Lung (tissue), 12 donors: ENCODE results near the gene CDC5L. TPM values are rescaled to one million over a fixed set of nuclear protein-coding genes. Genes with fewer than 3 reads are reported as not detected.

Source experiments
- ATAC-seq: fragments of 200-7000 bp; cut with Tn5 transposase; one replicate; pipeline ENCODE4 v1.9.1; 2020; ENCODE audit warnings: moderate number of reproducible peaks; ENCODE audit not compliant: insufficient read depth, low FRiP score
- DNase-seq, 3 donors: peaks; one replicate each; pipeline ENCODE4 v3.0.0-alpha.2; 2013 to 2017
- H3K27ac ChIP-seq, 2 donors: one replicate each; pipeline ENCODE4 v1.5.1; 2013; ENCODE audit warnings: mild to moderate bottlenecking in 2 of 2, moderate library complexity in 2 of 2, control low read depth in 1 of 2, inconsistent platforms in 1 of 2, low read depth in 1 of 2, low read length in 1 of 2
- H3K27me3 ChIP-seq, 3 donors: one replicate each; pipeline ENCODE4 v1.5.1; 2013; ENCODE audit warnings: low read length in 2 of 3; ENCODE audit not compliant: control insufficient read depth in 3 of 3, insufficient read depth in 3 of 3
- H3K36me3 ChIP-seq, 4 donors: one replicate each; pipeline ENCODE4 v1.5.1; 2013; ENCODE audit warnings: low read length in 4 of 4, mild to moderate bottlenecking in 1 of 4, moderate library complexity in 1 of 4; ENCODE audit not compliant: control insufficient read depth in 4 of 4, insufficient read depth in 4 of 4
- H3K4me1 ChIP-seq, 5 donors: one replicate each; pipeline ENCODE4 v1.5.1; 2013; ENCODE audit warnings: low read length in 5 of 5, mild to moderate bottlenecking in 2 of 5, moderate library complexity in 1 of 5; ENCODE audit not compliant: control insufficient read depth in 5 of 5, insufficient read depth in 5 of 5
- H3K4me3 ChIP-seq: one replicate; pipeline ENCODE4 v1.5.1; 2013; ENCODE audit warnings: mild to moderate bottlenecking, control low read depth, moderate library complexity
- H3K9ac ChIP-seq, 2 donors: one replicate each; pipeline ENCODE4 v1.5.1; 2013; ENCODE audit warnings: low read length in 2 of 2, control low read depth in 1 of 2; ENCODE audit not compliant: insufficient read depth in 1 of 2
- H3K9me3 ChIP-seq, 4 donors: one replicate each; pipeline ENCODE4 v1.5.1; 2013; ENCODE audit warnings: low read length in 3 of 4, mild to moderate bottlenecking in 1 of 4, moderate library complexity in 1 of 4; ENCODE audit not compliant: control insufficient read depth in 4 of 4, insufficient read depth in 3 of 4
- CTCF ChIP-seq: IDR thresholded peaks from 2 replicates; pipeline ENCODE4 v1.5.1; 2012; ENCODE audit warnings: mild to moderate bottlenecking; ENCODE audit errors: control extremely low read depth, extremely low read depth
- WGBS, 2 donors: extraction: QIAGEN DNeasy Blood & Tissue Kit; methylation state at CpG; one replicate each; pipeline ENCODE4 v1.1.7; 2013; 5-methylcytosine and 5-hydroxymethylcytosine counted together
- polyA plus RNA-seq, 2 donors: library from polyadenylated mRNA; stranded (reverse); fragments of 200-250 nt; gene quantifications; one replicate each; pipeline ENCODE4 v1.2.1, GENCODE V29; 2013
- total RNA-seq, 2 donors: library from RNA; depleted of rRNA in 1 of 2; stranded (reverse); fragments of >200 nt in 1 of 2; gene quantifications; one replicate each; pipeline ENCODE4 v1.2.1, GENCODE V29; 2014 to 2021
- donor health status: control.
- donor health status: control.
- donor health status: Bipolar disorder and iron deficiency.
- donor health status: healthy.
- donor health status: DM: yes; HTN: yes; CAD: no.

CDC5L gene
- total and polyA plus RNA-seq, 4 donors = 5.1 to 26.8 (median 11.3) TPM

- H3K9ac ChIP-seq = no peak overlapping the region
- H3K27me3 ChIP-seq = no peaks in the 10 kb centered on the region
- WGBS, 2 donors = 79 to 87% methylated on average over 3 of the region's 3 CpGs
- H3K27ac ChIP-seq = no peak overlapping the region
- no peaks in the 10 kb centered on the region for H3K4me1 ChIP-seq
- DNase-seq = no peak
- no peak overlapping the region for H3K4me3 ChIP-seq
- no peaks in the 10 kb centered on the region for H3K36me3 ChIP-seq
- no peak for ATAC-seq
- peaks cover 0 to 3% (median 0%) of the 10 kb centered on the region in 4 donors for H3K9me3 ChIP-seq
- no peak for TF ChIP-seq CTCF
Observed at GRCh38 chr6:44359973-44360372, 27.5 kb upstream of the CDC5L start.

- 79 to 89% methylated on average over 6 of the region's 6 CpGs for WGBS, 2 donors
- TF ChIP-seq CTCF = no peak
- H3K27me3 ChIP-seq = no peaks in the 10 kb centered on the region
- DNase-seq (no peak), ATAC-seq (no peak)
- no peak overlapping the region for H3K27ac ChIP-seq
- no peak overlapping the region for H3K9ac ChIP-seq
- H3K9me3 ChIP-seq = no peaks in the 10 kb centered on the region
- no peaks in the 10 kb centered on the region for H3K36me3 ChIP-seq
- H3K4me3 ChIP-seq = no peak overlapping the region
- no peaks in the 10 kb centered on the region for H3K4me1 ChIP-seq
Observed at GRCh38 chr6:44361947-44362346, 25.6 kb upstream of the CDC5L start.

- Histone ChIP-seq H3K9me3 (no peaks in the 10 kb centered on the region), H3K27ac (no peak overlapping the region), H3K27me3 (no peaks in the 10 kb centered on the region), H3K4me1 (no peaks in the 10 kb centered on the region), H3K4me3 (no peak overlapping the region), H3K9ac (no peak overlapping the region), H3K36me3 (no peaks in the 10 kb centered on the region)
- no peak for DNase-seq
- no peak for ATAC-seq
- WGBS, 2 donors = 93 to 100% methylated on average over 3 of the region's 3 CpGs
- TF ChIP-seq CTCF = no peak
Observed at GRCh38 chr6:44363377-44363926, 24.1 kb upstream of the CDC5L start.

GRCh38 chr6:44366781-44367180 lies 20.7 kb upstream of the CDC5L start:
- ATAC-seq (no peak), DNase-seq (no peak)
- Histone ChIP-seq H3K27ac (no peak overlapping the region), H3K36me3 (no peaks in the 10 kb centered on the region), H3K4me3 (no peak overlapping the region), H3K9me3 (no peaks in the 10 kb centered on the region), H3K27me3 (no peaks in the 10 kb centered on the region), H3K9ac (no peak overlapping the region), H3K4me1 (no peaks in the 10 kb centered on the region)
- no peak for TF ChIP-seq CTCF
- 89 to 95% methylated on average over 3 of the region's 3 CpGs for whole genome bisulfite sequencing, 2 donors
